Nephron progenitor cell (in vitro differentiated cells): ENCODE measurements around the gene MYH16.
"Not testable (repeated sequence)": the region's sequence is repeated elsewhere in the genome, so short reads cannot be mapped to it uniquely, and the experiment has no call there.

Experiments
- DNase-seq: peaks from one replicate; pipeline ENCODE4 v3.0.0; 2021
- H3K27ac Mint-ChIP-seq: 2 replicates; pipeline ENCODE4 v1.8.0; 2021; ENCODE audit warnings: mild to moderate bottlenecking, moderate library complexity, mixed read lengths
- H3K27me3 Mint-ChIP-seq: 2 replicates; pipeline ENCODE4 v1.8.0; 2021; ENCODE audit warnings: mild to moderate bottlenecking, low read depth, mixed read lengths; ENCODE audit not compliant: poor library complexity
- H3K36me3 Mint-ChIP-seq: 2 replicates; pipeline ENCODE4 v1.8.0; 2021; ENCODE audit warnings: low read depth, mixed read lengths
- H3K4me1 Mint-ChIP-seq: 2 replicates; pipeline ENCODE4 v1.8.0; 2021; ENCODE audit warnings: mixed read lengths
- H3K4me3 Mint-ChIP-seq: 2 replicates; pipeline ENCODE4 v1.8.0; 2021; ENCODE audit warnings: mild to moderate bottlenecking, moderate library complexity, mixed read lengths
- H3K9me3 Mint-ChIP-seq: 2 replicates; pipeline ENCODE4 v1.8.0; 2021; ENCODE audit warnings: mild to moderate bottlenecking, moderate library complexity, mixed read lengths
- TF ChIP-seq, protein P1 (sequence below): fragments of 200-600 bp; sonication (generic); IDR thresholded peaks from 2 replicates; pipeline ENCODE4 v1.5.0; 2021; ENCODE audit warnings: antibody characterized with exemption

MYH16 gene

DNA sequence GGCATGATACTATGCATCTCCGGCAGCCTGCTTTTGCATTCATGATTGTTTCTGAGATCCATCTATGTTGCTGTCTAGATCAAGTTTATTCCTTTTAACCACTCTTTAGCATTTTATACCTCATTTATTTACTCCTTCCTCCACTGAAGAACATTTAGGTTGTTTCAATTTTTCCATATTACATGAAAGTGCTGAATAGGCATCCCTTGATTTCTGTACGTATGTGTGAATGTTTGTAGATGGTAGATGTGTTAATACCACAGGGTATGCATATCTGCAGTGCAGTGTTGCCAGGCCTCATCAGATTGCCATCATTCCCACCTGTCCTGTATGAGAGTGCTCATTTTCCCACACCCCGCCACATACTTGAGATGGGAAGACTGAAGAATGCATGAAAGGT, 67.0 kb downstream of the MYH16 start:
- DNase-seq: no peak

DNA sequence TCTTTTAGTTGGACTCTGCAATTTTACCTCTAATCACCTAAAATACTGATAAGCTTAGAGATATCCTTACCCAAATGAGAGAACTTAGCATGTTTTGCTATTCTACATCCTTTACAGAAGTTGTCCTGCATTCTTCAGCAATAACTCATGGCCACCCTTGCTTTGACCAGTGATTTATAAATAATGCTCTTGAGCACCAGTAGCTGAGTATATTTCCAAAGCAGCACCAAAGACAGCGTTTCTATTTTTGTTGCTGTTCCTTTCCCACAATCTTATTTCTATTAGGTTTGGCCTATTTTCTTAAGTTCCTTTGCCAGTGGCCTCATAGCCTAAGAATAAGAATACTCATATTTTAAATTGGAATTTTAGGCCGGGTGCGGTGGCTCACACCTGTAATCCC, 68.0 kb downstream of the MYH16 start:
- Mint-ChIP-seq H3K27ac (no peak overlapping the region), H3K9me3 (no peaks in the 10 kb centered on the region), H3K27me3 (peaks cover 4% of the 10 kb centered on the region), H3K36me3 (peaks cover 71% of the 10 kb centered on the region), H3K4me1 (no peaks in the 10 kb centered on the region), H3K4me3 (no peak overlapping the region)
- DNase-seq: no peak
- TF ChIP-seq, protein P1, sequence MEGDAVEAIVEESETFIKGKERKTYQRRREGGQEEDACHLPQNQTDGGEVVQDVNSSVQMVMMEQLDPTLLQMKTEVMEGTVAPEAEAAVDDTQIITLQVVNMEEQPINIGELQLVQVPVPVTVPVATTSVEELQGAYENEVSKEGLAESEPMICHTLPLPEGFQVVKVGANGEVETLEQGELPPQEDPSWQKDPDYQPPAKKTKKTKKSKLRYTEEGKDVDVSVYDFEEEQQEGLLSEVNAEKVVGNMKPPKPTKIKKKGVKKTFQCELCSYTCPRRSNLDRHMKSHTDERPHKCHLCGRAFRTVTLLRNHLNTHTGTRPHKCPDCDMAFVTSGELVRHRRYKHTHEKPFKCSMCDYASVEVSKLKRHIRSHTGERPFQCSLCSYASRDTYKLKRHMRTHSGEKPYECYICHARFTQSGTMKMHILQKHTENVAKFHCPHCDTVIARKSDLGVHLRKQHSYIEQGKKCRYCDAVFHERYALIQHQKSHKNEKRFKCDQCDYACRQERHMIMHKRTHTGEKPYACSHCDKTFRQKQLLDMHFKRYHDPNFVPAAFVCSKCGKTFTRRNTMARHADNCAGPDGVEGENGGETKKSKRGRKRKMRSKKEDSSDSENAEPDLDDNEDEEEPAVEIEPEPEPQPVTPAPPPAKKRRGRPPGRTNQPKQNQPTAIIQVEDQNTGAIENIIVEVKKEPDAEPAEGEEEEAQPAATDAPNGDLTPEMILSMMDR: no peak

More for the DNA sequence above, 67.0 kb downstream of the MYH16 start:
- Mint-ChIP-seq H3K36me3 (peaks cover 70% of the 10 kb centered on the region), H3K4me1 (no peaks in the 10 kb centered on the region), H3K27me3 (peaks cover 4% of the 10 kb centered on the region), H3K4me3 (no peak overlapping the region), H3K27ac (no peak overlapping the region), H3K9me3 (no peaks in the 10 kb centered on the region)
- TF ChIP-seq, protein P1: no peak

- TF ChIP-seq, protein P1: no peak
- peaks cover 4% of the 10 kb centered on the region for H3K27me3 Mint-ChIP-seq
- no peak for DNase-seq
- H3K9me3 Mint-ChIP-seq: no peaks in the 10 kb centered on the region
- H3K4me3 Mint-ChIP-seq: no peak overlapping the region
- peaks cover 75% of the 10 kb centered on the region for H3K36me3 Mint-ChIP-seq
- H3K4me1 Mint-ChIP-seq: no peaks in the 10 kb centered on the region
- H3K27ac Mint-ChIP-seq: peak overlapping the region; percentile 56
These were observed 71.5 kb downstream of the MYH16 start for GRCh38 chr7:99344061-99344647.

- not testable (repeated sequence) for H3K4me3 Mint-ChIP-seq, H3K4me1 Mint-ChIP-seq, H3K9me3 Mint-ChIP-seq, DNase-seq, H3K27me3 Mint-ChIP-seq
- Mint-ChIP-seq H3K36me3 (peaks cover 48% of the 10 kb centered on the region), H3K27ac (peak overlapping the region; percentile 47)
These were observed 78.0 kb downstream of the MYH16 start for GRCh38 chr7:99350641-99351040.

GRCh38 chr7:99352247-99352646, 79.6 kb downstream of the MYH16 start:
- Mint-ChIP-seq H3K4me3 (no peak overlapping the region), H3K27ac (no peak overlapping the region), H3K36me3 (peaks cover 56% of the 10 kb centered on the region), H3K4me1 (no peaks in the 10 kb centered on the region), H3K27me3 (no peaks in the 10 kb centered on the region), H3K9me3 (no peaks in the 10 kb centered on the region)
- DNase-seq: no peak
- TF ChIP-seq, protein P1: no peak

DNA sequence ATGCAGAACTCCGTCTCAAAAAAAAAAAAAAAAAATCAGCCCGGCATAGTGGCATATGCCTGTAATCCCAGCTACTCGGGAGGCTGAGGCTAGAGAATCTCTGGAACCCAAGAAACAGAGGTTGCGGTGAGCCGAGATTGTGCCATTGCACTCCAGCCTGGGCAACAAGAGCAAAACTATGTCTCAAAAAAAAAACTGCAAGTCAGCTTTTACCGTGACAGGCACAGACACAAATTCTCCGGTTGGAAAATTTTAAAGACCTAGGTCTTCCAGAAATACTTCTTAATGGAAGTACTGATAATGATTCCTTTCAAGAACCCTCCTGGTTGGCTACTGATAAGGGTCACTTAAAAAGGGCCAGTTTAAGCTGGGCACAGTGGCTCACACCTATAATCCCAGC, 82.5 kb downstream of the MYH16 start:
- Mint-ChIP-seq H3K27me3 (no peaks in the 10 kb centered on the region), H3K9me3 (no peaks in the 10 kb centered on the region), H3K4me1 (no peaks in the 10 kb centered on the region), H3K4me3 (no peak overlapping the region), H3K36me3 (peaks cover 53% of the 10 kb centered on the region), H3K27ac (no peak overlapping the region)
- TF ChIP-seq, protein P1: no peak
- no peak for DNase-seq
